ENCODE measurements around the gene TBC1D9. TPM values are rescaled to one million over a fixed set of nuclear protein-coding genes. Genes with fewer than 3 reads are reported as not detected.

The TBC1D9 gene
- total RNA-seq, 1 donor from 2014 or later, result 36.4 TPM

DNA sequence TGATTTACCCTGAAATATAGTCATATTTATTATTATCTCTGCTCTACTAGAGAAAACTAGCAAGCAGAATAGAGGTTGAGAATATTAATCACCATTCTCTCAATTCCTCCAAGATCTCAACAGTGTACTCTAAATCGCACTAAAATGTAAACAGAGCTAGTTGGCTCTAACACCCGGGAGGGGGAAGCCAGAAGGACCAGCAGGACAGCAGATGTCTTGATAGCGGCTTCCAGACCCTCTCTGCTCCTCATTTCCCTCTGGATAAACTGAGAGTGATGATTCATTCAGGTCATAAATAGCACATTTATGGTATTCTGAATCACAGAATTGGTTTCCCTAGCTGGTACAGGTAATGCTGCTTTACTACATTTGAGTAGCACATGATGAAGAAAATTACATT is 82.5 kb downstream of the TBC1D9 start:
- Mint-ChIP-seq H3K27ac (no peak overlapping the region), H3K4me3 (ENCODE audit: low read depth) (no peak overlapping the region)
- no peak for TF ChIP-seq CTCF (IDR thresholded peaks at IDR 0.05; ENCODE audit: unreplicated experiment)

DNA sequence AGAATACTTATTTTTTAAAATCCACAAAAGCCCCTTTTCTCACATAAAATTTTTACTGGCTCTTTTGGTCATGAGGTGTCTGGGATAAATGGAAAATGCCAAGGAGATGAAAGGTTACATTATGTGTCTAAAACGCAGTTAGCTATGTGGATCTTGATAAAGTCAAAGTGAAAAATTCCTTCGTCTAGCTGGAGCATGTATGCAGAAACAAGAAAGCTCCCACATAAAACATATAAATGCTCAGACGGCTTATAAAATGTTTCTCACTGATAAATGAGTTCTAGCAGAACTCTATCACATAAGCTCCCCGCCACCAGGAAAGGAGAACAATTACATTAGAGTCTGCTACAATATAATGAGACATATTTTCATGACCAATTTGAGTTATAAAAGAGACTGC is 83.8 kb downstream of the TBC1D9 start:
- no peak for TF ChIP-seq CTCF (IDR thresholded peaks at IDR 0.05; ENCODE audit: unreplicated experiment)
- peaks cover 16% of the 10 kb centered on the region for H3K4me1 Mint-ChIP-seq (ENCODE audit: low read depth)
- H3K4me3 Mint-ChIP-seq (ENCODE audit: low read depth), result no peak overlapping the region
- DNase-seq (ENCODE audit: low spot score, unreplicated experiment), result no peak
- no peak overlapping the region for H3K27ac Mint-ChIP-seq
- H3K9me3 Mint-ChIP-seq (ENCODE audit: low read depth), result no peaks in the 10 kb centered on the region
- peaks cover 26% of the 10 kb centered on the region for H3K36me3 Mint-ChIP-seq (ENCODE audit: insufficient read depth)
- H3K27me3 Mint-ChIP-seq, result no peaks in the 10 kb centered on the region

More for the DNA sequence above, 82.5 kb downstream of the TBC1D9 start:
- peaks cover 37% of the 10 kb centered on the region for H3K36me3 Mint-ChIP-seq (ENCODE audit: insufficient read depth)
- no peaks in the 10 kb centered on the region for H3K9me3 Mint-ChIP-seq (ENCODE audit: low read depth)
- DNase-seq (ENCODE audit: low spot score, unreplicated experiment), result no peak
- no peaks in the 10 kb centered on the region for H3K27me3 Mint-ChIP-seq
- peaks cover 16% of the 10 kb centered on the region for H3K4me1 Mint-ChIP-seq (ENCODE audit: low read depth)

- peaks cover 32% of the 10 kb centered on the region for H3K36me3 Mint-ChIP-seq (ENCODE audit: insufficient read depth)
- peaks cover 10% of the 10 kb centered on the region for H3K4me1 Mint-ChIP-seq (ENCODE audit: low read depth)
- no peak overlapping the region for H3K4me3 Mint-ChIP-seq (ENCODE audit: low read depth)
- no peak overlapping the region for H3K27ac Mint-ChIP-seq
- no peak for DNase-seq (ENCODE audit: low spot score, unreplicated experiment)
- H3K9me3 Mint-ChIP-seq (ENCODE audit: low read depth), result no peaks in the 10 kb centered on the region
- H3K27me3 Mint-ChIP-seq, result no peaks in the 10 kb centered on the region
- TF ChIP-seq CTCF (IDR thresholded peaks at IDR 0.05; ENCODE audit: unreplicated experiment), result no peak
Observed at GRCh38 chr4:140668111-140668510, 88.1 kb downstream of the TBC1D9 start.

- H3K9me3 Mint-ChIP-seq (ENCODE audit: low read depth), result no peaks in the 10 kb centered on the region
- TF ChIP-seq CTCF (IDR thresholded peaks at IDR 0.05; ENCODE audit: unreplicated experiment), result no peak
- H3K4me3 Mint-ChIP-seq (ENCODE audit: low read depth), result no peak overlapping the region
- H3K27me3 Mint-ChIP-seq, result no peaks in the 10 kb centered on the region
- H3K27ac Mint-ChIP-seq, result no peak overlapping the region
- H3K36me3 Mint-ChIP-seq (ENCODE audit: insufficient read depth), result peaks cover 31% of the 10 kb centered on the region
- peaks cover 6% of the 10 kb centered on the region for H3K4me1 Mint-ChIP-seq (ENCODE audit: low read depth)
- DNase-seq (ENCODE audit: low spot score, unreplicated experiment), result no peak
Observed at GRCh38 chr4:140666889-140667614, 89.1 kb downstream of the TBC1D9 start.

GRCh38 chr4:140662082-140662869 is 93.9 kb downstream of the TBC1D9 start:
- Mint-ChIP-seq H3K27ac (no peak overlapping the region), H3K36me3 (ENCODE audit: insufficient read depth) (peaks cover 24% of the 10 kb centered on the region), H3K4me1 (ENCODE audit: low read depth) (no peaks in the 10 kb centered on the region), H3K4me3 (ENCODE audit: low read depth) (no peak overlapping the region), H3K9me3 (ENCODE audit: low read depth) (no peaks in the 10 kb centered on the region), H3K27me3 (no peaks in the 10 kb centered on the region)
- TF ChIP-seq CTCF (IDR thresholded peaks at IDR 0.05; ENCODE audit: unreplicated experiment), result no peak
- DNase-seq (ENCODE audit: low spot score, unreplicated experiment), result no peak

All from progenitor cell of endocrine pancreas (in vitro differentiated cells).